PC-3 (cell line): ENCODE results near the gene CARD16. TPM values are rescaled to one million over a fixed set of nuclear protein-coding genes. Genes with fewer than 3 reads are reported as not detected.
"Not testable (repeated sequence)": the region's sequence is repeated elsewhere in the genome, so short reads cannot be mapped to it uniquely, and the experiment has no call there.

ENCODE experiments used
- ATAC-seq: fragments of 200-7000 bp; cut with Tn5 transposase; 2 replicates; pipeline ENCODE4 v1.9.1; 2020; ENCODE audit warnings: mild to moderate bottlenecking, moderate library complexity
- BruUV-seq: library from RNA; stranded (reverse); fragments of 400-500 nt; replicated peaks from 2 replicates; lab custom pipeline; 2021; lab: Mats Ljungman, UMichigan
- CTCF ChIA-PET: fragments of 300-600 bp; sonication (Branson Sonifier 250); formaldehyde crosslinking; loops from one replicate; lab custom pipeline; 2022; ENCODE audit warnings: antibody characterized with exemption; lab: Charles Lee
- POLR2A ChIA-PET: fragments of 300-600 bp; sonication (Branson Sonifier 250); formaldehyde crosslinking; loops from one replicate; lab custom pipeline; 2022; ENCODE audit warnings: antibody characterized with exemption; ENCODE audit not compliant: unreplicated experiment; lab: Charles Lee
- DNase-seq: peaks from one replicate; pipeline ENCODE4 v3.0.0-alpha.2; 2015
- H2AFZ ChIP-seq: fragments of 300-600 bp; sonication (generic); 2 replicates; pipeline ENCODE4 v1.6.0; 2016; ENCODE audit warnings: antibody characterized with exemption, low read length
- H3F3A ChIP-seq: fragments of 300-600 bp; sonication (generic); one replicate; pipeline ENCODE4 v1.6.0; 2017; ENCODE audit warnings: antibody characterized with exemption, low read length, control low read depth, mild to moderate bottlenecking; ENCODE audit not compliant: unreplicated experiment
- H3K27ac ChIP-seq: fragments of 300-600 bp; sonication (generic); 2 replicates; pipeline ENCODE4 v1.5.1; 2016; ENCODE audit warnings: mild to moderate bottlenecking, low read length
- H3K27me3 ChIP-seq: fragments of 300-600 bp; sonication (generic); 2 replicates; pipeline ENCODE4 v1.6.1; 2016; ENCODE audit warnings: low read length, mixed read lengths
- H3K36me3 ChIP-seq: fragments of 300-600 bp; sonication (generic); 2 replicates; pipeline ENCODE4 v1.6.1; 2016; ENCODE audit warnings: low read depth, mixed run types, low read length, mixed read lengths
- H3K4me1 ChIP-seq: fragments of 300-600 bp; sonication (generic); 2 replicates; pipeline ENCODE4 v1.5.1; 2016; ENCODE audit warnings: low read length; ENCODE audit not compliant: insufficient read depth
- H3K4me2 ChIP-seq: fragments of 300-600 bp; sonication (generic); 2 replicates; pipeline ENCODE4 v1.6.0; 2016; ENCODE audit warnings: low read length
- H3K4me3 ChIP-seq: fragments of 300-600 bp; sonication (generic); 2 replicates; pipeline ENCODE4 v1.5.1; 2016; ENCODE audit warnings: mild to moderate bottlenecking, low read length, mixed read lengths
- H3K79me2 ChIP-seq: fragments of 300-600 bp; sonication (generic); 2 replicates; pipeline ENCODE4 v1.6.1; 2017; ENCODE audit warnings: low read length, mixed read lengths
- H3K9ac ChIP-seq: fragments of 300-600 bp; sonication (generic); 2 replicates; pipeline ENCODE4 v1.6.0; 2016; ENCODE audit warnings: mild to moderate bottlenecking, low read length
- H3K9me2 ChIP-seq: fragments of 300-600 bp; sonication (generic); replicated peaks from 2 replicates; pipeline ENCODE4 v1.6.1; 2016; ENCODE audit warnings: mixed run types, low read length, mixed read lengths
- H3K9me3 ChIP-seq: fragments of 300-600 bp; sonication (generic); 2 replicates; pipeline ENCODE4 v1.6.1; 2016; ENCODE audit warnings: low read length, mixed read lengths
- H4K20me1 ChIP-seq: fragments of 300-600 bp; sonication (generic); 2 replicates; pipeline ENCODE4 v1.6.1; 2016; ENCODE audit warnings: low read length, mixed read lengths
- EZH2 ChIP-seq: fragments of 300-600 bp; sonication (generic); IDR thresholded peaks from one replicate; pipeline ENCODE4 v1.6.1; 2017; ENCODE audit warnings: antibody characterized with exemption, mild to moderate bottlenecking, low read length; ENCODE audit not compliant: unreplicated experiment
- EZH2phosphoT487 ChIP-seq: fragments of 300-600 bp; sonication (generic); IDR thresholded peaks from 2 replicates; pipeline ENCODE4 v1.6.1; 2018; ENCODE audit warnings: mild to moderate bottlenecking, antibody characterized with exemption, low read length, borderline replicate concordance
- intact Hi-C: fragments of 100-400 bp; cut with micrococcal nuclease; formaldehyde crosslinking; loops from 2 replicates; pipeline ENCODE4 v1.9.0; 2023
- total RNA-seq: library from RNA; depleted of rRNA; stranded (reverse); fragments of >200 nt; gene quantifications from 2 replicates; pipeline ENCODE4 v1.2.3, GENCODE V29; 2014
- TF ChIP-seq, protein P1 (sequence below): fragments of 300-600 bp; sonication (generic); conservative IDR thresholded peaks from 2 replicates; pipeline ENCODE4 v1.5.1; 2017; ENCODE audit warnings: antibody characterized with exemption, low read depth, mild to moderate bottlenecking, low read length

Gene CARD16
- total RNA-seq, 1 experiment from 2014 or later: not detected

DNA sequence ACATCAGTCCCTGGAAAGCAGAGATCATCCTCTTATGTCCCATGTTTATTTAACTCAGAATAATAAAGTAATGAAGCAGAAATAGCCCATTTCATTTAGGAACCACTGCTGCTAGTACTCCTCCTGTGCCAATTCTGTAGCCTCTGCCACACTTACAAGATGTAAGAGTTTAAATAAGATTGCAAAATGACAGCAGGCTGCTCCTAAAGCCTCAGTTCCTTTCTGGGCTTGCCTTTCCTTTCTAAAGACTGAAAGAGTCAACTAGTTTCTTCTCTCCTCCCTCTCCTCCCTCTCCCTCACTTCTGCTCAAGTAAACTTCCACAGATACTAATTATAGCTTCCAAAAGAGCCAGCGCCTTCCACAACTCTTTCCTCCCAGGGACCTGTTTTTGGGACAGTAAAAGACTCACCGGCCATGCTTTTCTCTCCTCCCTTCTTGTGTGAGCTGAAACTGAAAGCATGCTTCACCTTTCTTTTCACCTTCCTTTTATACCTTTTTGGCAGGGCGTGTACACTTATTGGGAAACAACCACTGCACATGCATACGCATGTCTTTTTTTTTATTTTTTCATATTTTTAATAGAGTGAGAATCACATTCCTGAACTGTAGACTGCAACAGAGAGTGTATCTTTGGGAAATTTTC, 26.1 kb upstream of the CARD16 start:
- DNase-seq (no peak), ATAC-seq (no peak)
- ChIA-PET POLR2A (no interaction called here), CTCF (no interaction called here)
- H3K36me3 ChIP-seq: no peaks in the 10 kb centered on the region
- H3K27ac ChIP-seq: no peak overlapping the region
- no peak overlapping the region for H3K4me3 ChIP-seq
- intact Hi-C loops: no loop called here
- H3K9me2 ChIP-seq: no peaks in the 10 kb centered on the region
- no peaks in the 10 kb centered on the region for H3K79me2 ChIP-seq
- no peaks in the 10 kb centered on the region for H3K9me3 ChIP-seq
- H3K4me2 ChIP-seq: no peak overlapping the region
- BruUV-seq: no TSS peak
- H3K4me1 ChIP-seq: no peaks in the 10 kb centered on the region
- H3F3A ChIP-seq: no peaks in the 10 kb centered on the region
- TF ChIP-seq EZH2phosphoT487 (no peak), EZH2 (no peak)
- no peak overlapping the region for H3K9ac ChIP-seq
- H2AFZ ChIP-seq: no peak overlapping the region
- H3K27me3 ChIP-seq: no peaks in the 10 kb centered on the region
- no peaks in the 10 kb centered on the region for H4K20me1 ChIP-seq

GRCh38 chr11:105070306-105070705, 25.2 kb upstream of the CARD16 start:
- Histone ChIP-seq H3K4me3 (no peak overlapping the region), H3F3A (no peaks in the 10 kb centered on the region), H3K4me1 (no peaks in the 10 kb centered on the region), H3K27ac (no peak overlapping the region), H3K4me2 (no peak overlapping the region), H3K79me2 (no peaks in the 10 kb centered on the region), H3K27me3 (no peaks in the 10 kb centered on the region), H3K9ac (no peak overlapping the region), H3K36me3 (no peaks in the 10 kb centered on the region), H3K9me2 (no peaks in the 10 kb centered on the region), H4K20me1 (no peaks in the 10 kb centered on the region), H3K9me3 (no peaks in the 10 kb centered on the region), H2AFZ (no peak overlapping the region)
- POLR2A ChIA-PET: no interaction called here
- ATAC-seq (no peak), DNase-seq (peak; percentile 19)
- CTCF ChIA-PET: no interaction called here
- TF ChIP-seq, protein P1, sequence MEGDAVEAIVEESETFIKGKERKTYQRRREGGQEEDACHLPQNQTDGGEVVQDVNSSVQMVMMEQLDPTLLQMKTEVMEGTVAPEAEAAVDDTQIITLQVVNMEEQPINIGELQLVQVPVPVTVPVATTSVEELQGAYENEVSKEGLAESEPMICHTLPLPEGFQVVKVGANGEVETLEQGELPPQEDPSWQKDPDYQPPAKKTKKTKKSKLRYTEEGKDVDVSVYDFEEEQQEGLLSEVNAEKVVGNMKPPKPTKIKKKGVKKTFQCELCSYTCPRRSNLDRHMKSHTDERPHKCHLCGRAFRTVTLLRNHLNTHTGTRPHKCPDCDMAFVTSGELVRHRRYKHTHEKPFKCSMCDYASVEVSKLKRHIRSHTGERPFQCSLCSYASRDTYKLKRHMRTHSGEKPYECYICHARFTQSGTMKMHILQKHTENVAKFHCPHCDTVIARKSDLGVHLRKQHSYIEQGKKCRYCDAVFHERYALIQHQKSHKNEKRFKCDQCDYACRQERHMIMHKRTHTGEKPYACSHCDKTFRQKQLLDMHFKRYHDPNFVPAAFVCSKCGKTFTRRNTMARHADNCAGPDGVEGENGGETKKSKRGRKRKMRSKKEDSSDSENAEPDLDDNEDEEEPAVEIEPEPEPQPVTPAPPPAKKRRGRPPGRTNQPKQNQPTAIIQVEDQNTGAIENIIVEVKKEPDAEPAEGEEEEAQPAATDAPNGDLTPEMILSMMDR: no peak
- no peak for TF ChIP-seq EZH2phosphoT487
- no peak for TF ChIP-seq EZH2
- intact Hi-C loops: no loop called here
- BruUV-seq: no TSS peak

- POLR2A ChIA-PET, DNase-seq, H4K20me1 ChIP-seq, H3K9me3 ChIP-seq, H3K27me3 ChIP-seq, ATAC-seq, H3K9ac ChIP-seq, H3K9me2 ChIP-seq, H3K36me3 ChIP-seq, BruUV-seq, H3K4me2 ChIP-seq, H3F3A ChIP-seq, H3K4me1 ChIP-seq, intact Hi-C loops, H3K79me2 ChIP-seq, H3K4me3 ChIP-seq, CTCF ChIA-PET, H2AFZ ChIP-seq, H3K27ac ChIP-seq: not testable (repeated sequence)
Measured at GRCh38 chr11:105069749-105070148, 24.6 kb upstream of the CARD16 start.

GRCh38 chr11:105063245-105063941, 18.3 kb upstream of the CARD16 start:
- CTCF ChIA-PET, H3F3A ChIP-seq, H3K4me1 ChIP-seq, H3K4me2 ChIP-seq, H3K27me3 ChIP-seq, ATAC-seq, intact Hi-C loops, H3K79me2 ChIP-seq, H3K9me3 ChIP-seq, H3K36me3 ChIP-seq, H3K9me2 ChIP-seq, H3K27ac ChIP-seq, POLR2A ChIA-PET, H2AFZ ChIP-seq, DNase-seq, H3K4me3 ChIP-seq, H3K9ac ChIP-seq, BruUV-seq, H4K20me1 ChIP-seq: not testable (repeated sequence)
